ENCODE measurements around the gene GPX8. TPM values are rescaled to one million over a fixed set of nuclear protein-coding genes. Genes with fewer than 3 reads are reported as not detected.

Gene GPX8
- total and polyA plus RNA-seq, 10 of the 15 experiments (the other 5 are each of a cell fraction or from before 2014, with no cell fraction given), result 0.11 TPM; not detected in 9

DNA sequence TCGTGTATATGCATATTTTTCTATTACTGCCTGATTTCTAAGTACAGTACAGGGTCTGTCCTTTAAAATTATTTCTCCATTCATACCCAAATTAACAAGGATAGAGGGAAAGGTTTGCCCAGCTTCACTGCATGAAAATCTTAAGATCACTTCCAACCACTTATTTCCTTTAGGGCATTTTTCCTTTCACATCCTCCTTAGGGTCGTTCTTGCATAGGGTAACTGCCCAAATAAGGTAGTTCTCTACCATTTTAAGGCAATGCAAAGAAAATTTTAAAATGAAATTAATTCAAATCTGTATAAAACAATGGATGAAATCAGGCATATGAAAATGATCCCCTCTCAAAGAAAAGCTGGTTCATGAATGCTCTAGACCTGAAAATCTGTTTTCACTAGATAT lies 17.1 kb downstream of the GPX8 start:
- WGBS (ENCODE audit: insufficient coverage, insufficient replicate concordance, low lambda C conversion rate, missing lambda C conversion rate), result 0% methylated on average over 2 of the region's 2 CpGs
- Histone ChIP-seq H3K9ac (ENCODE audit: control insufficient read depth, insufficient read depth, low read length) (no peak overlapping the region), H3K4me3 (no peak overlapping the region), H3K9me3 (replicated peaks; ENCODE audit: control insufficient read depth, insufficient read depth, low read length) (no peaks in the 10 kb centered on the region; the same call in 2 of the 3 replicates), H3K36me3 (ENCODE audit: control insufficient read depth in 2 of 2, insufficient read depth in 2 of 2, low read length in 1 of 2) (no peaks in the 10 kb centered on the region), H3K79me2 (ENCODE audit: control insufficient read depth, insufficient read depth, low read length) (no peaks in the 10 kb centered on the region), H3K27ac (ENCODE audit: control insufficient read depth, insufficient read depth) (no peak overlapping the region), H3K27me3 (replicated peaks in 1 of 2; ENCODE audit: control insufficient read depth in 2 of 2, insufficient read depth in 2 of 2, low read length in 1 of 2) (peaks cover 3 to 21% of the 10 kb centered on the region in 2 experiments; a peak in 3 of 4 replicates), H4K20me1 (ENCODE audit: control insufficient read depth, insufficient read depth) (no peaks in the 10 kb centered on the region), H3K4me2 (ENCODE audit: control insufficient read depth, insufficient read depth) (no peak overlapping the region), H2AFZ (ENCODE audit: control insufficient read depth, low read depth, low read length) (no peak overlapping the region), H3K4me1 (ENCODE audit: control insufficient read depth, insufficient read depth, low read length) (peaks cover 9% of the 10 kb centered on the region)
- POLR2A ChIA-PET, result no interaction called here
- CTCF ChIA-PET, result interaction anchor here (0.7 to 1.3 kb wide), 2 partner anchors 31 to 232 kb away, joined by 3 read pairs; no protein-coding TSS in a partner anchor
- no peak for TF ChIP-seq CBX5 (IDR thresholded peaks at IDR 0.05; ENCODE audit: low read depth)
- no peak for TF ChIP-seq IKZF2 (IDR thresholded peaks at IDR 0.05)
- TF ChIP-seq, protein P1, sequence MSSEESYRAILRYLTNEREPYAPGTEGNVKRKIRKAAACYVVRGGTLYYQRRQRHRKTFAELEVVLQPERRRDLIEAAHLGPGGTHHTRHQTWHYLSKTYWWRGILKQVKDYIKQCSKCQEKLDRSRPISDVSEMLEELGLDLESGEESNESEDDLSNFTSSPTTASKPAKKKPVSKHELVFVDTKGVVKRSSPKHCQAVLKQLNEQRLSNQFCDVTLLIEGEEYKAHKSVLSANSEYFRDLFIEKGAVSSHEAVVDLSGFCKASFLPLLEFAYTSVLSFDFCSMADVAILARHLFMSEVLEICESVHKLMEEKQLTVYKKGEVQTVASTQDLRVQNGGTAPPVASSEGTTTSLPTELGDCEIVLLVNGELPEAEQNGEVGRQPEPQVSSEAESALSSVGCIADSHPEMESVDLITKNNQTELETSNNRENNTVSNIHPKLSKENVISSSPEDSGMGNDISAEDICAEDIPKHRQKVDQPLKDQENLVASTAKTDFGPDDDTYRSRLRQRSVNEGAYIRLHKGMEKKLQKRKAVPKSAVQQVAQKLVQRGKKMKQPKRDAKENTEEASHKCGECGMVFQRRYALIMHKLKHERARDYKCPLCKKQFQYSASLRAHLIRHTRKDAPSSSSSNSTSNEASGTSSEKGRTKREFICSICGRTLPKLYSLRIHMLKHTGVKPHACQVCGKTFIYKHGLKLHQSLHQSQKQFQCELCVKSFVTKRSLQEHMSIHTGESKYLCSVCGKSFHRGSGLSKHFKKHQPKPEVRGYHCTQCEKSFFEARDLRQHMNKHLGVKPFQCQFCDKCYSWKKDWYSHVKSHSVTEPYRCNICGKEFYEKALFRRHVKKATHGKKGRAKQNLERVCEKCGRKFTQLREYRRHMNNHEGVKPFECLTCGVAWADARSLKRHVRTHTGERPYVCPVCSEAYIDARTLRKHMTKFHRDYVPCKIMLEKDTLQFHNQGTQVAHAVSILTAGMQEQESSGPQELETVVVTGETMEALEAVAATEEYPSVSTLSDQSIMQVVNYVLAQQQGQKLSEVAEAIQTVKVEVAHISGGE (CRISPR knock-in tag; IDR thresholded peaks at IDR 0.05), result no peak
- RAD21 ChIA-PET (ENCODE audit: unreplicated experiment), result no interaction called here
- BruUV-seq (replicated peaks), result no TSS peak
- SMC1A ChIA-PET (ENCODE audit: uncharacterized antibody, unreplicated experiment), result no interaction called here
- ATAC-seq (no peak), DNase-seq (ENCODE audit: low read depth, low spot score) (no peak), FAIRE-seq (no peak)
- intact Hi-C loops (cut with micrococcal nuclease; ENCODE audit: unreplicated experiment) (loop anchor here (10.0 kb wide), 2 partner anchors 728 to 1088 kb away; no protein-coding TSS in a partner anchor), in situ Hi-C loops (cut with MboI) (loop anchor here (10.0 kb wide), 1 partner anchor 1018 kb away; no protein-coding TSS in a partner anchor)

DNA sequence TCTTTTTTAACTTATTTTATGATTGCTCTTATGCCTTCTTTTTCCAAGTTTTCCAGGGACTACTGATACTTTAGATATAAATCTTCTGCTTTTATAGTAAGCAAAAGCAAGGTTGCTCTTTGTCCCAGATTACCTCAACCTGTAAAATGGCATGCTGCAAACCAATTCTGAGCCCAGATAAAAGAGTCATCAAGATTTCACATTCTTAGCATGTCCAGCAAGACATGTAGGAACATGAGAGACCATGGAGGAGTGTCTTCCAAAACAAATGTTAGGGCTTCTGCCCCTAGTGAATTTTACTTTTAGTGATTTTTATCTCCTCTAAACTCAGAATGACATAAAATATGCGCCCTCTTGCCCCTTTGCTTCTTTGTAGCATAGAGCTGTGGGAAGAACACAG lies 20.0 kb downstream of the GPX8 start:
- H3K27me3 ChIP-seq (replicated peaks in 1 of 2; ENCODE audit: control insufficient read depth in 2 of 2, insufficient read depth in 2 of 2, low read length in 1 of 2), result peaks cover 0 to 11% of the 10 kb centered on the region in 2 experiments; a peak in 3 of 4 replicates
- CTCF ChIA-PET, result no interaction called here
- FAIRE-seq, result no peak
- TF ChIP-seq, protein P2, sequence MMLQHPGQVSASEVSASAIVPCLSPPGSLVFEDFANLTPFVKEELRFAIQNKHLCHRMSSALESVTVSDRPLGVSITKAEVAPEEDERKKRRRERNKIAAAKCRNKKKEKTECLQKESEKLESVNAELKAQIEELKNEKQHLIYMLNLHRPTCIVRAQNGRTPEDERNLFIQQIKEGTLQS (IDR thresholded peaks at IDR 0.05; ENCODE audit: borderline replicate concordance, extremely low read depth, low read depth, low read length), result no peak
- no peak for TF ChIP-seq BACH1 (IDR thresholded peaks at IDR 0.05; ENCODE audit: borderline replicate concordance)
- no peak for TF ChIP-seq EZH2 (IDR thresholded peaks at IDR 0.05; ENCODE audit: borderline replicate concordance, control insufficient read depth, low read depth, low read length)
- TF ChIP-seq PAX5 (IDR thresholded peaks at IDR 0.05; ENCODE audit: borderline replicate concordance, low read depth, low read length), result no peak
- TF ChIP-seq IKZF2 (IDR thresholded peaks at IDR 0.05), result no peak
- no peak for TF ChIP-seq JUNB (IDR thresholded peaks at IDR 0.05)
- TF ChIP-seq IKZF1 (conservative IDR thresholded peaks at IDR 0.05), result no peak
- TF ChIP-seq SPI1 (IDR thresholded peaks at IDR 0.05; ENCODE audit: borderline replicate concordance, insufficient read depth, low read depth, low read length), result no peak
- TF ChIP-seq EED (IDR thresholded peaks at IDR 0.05; ENCODE audit: low read depth), result no peak
- no peak for TF ChIP-seq ZNF207 (IDR thresholded peaks at IDR 0.05; ENCODE audit: borderline replicate concordance)
- no peak for TF ChIP-seq TCF7 (IDR thresholded peaks at IDR 0.05; ENCODE audit: borderline replicate concordance)
- no peak for TF ChIP-seq CHD4 (IDR thresholded peaks at IDR 0.05)
- TF ChIP-seq TCF12 (IDR thresholded peaks at IDR 0.05; ENCODE audit: low read depth, low read length), result no peak
- TF ChIP-seq SMARCA5 (IDR thresholded peaks at IDR 0.05), result no peak

More for the DNA sequence above, 20.0 kb downstream of the GPX8 start:
- WGBS (ENCODE audit: insufficient coverage, insufficient replicate concordance, low lambda C conversion rate, missing lambda C conversion rate), result 4% methylated on average over 1 of the region's 1 CpG
- no peak overlapping the region for H3K4me2 ChIP-seq (ENCODE audit: control insufficient read depth, insufficient read depth)
- ChIA-PET POLR2A (no interaction called here), SMC1A (ENCODE audit: uncharacterized antibody, unreplicated experiment) (no interaction called here), RAD21 (ENCODE audit: unreplicated experiment) (no interaction called here)
- H3K79me2 ChIP-seq (ENCODE audit: control insufficient read depth, insufficient read depth, low read length), result no peaks in the 10 kb centered on the region
- ATAC-seq (no peak), DNase-seq (ENCODE audit: low read depth, low spot score) (no peak)
- no peaks in the 10 kb centered on the region; the same call in 2 of the 3 replicates for H3K9me3 ChIP-seq (replicated peaks; ENCODE audit: control insufficient read depth, insufficient read depth, low read length)
- no peak overlapping the region for H2AFZ ChIP-seq (ENCODE audit: control insufficient read depth, low read depth, low read length)
- no peak overlapping the region for H3K27ac ChIP-seq (ENCODE audit: control insufficient read depth, insufficient read depth)
- peaks cover 3% of the 10 kb centered on the region; the same call in 1 of the 2 replicates for H3K4me1 ChIP-seq (ENCODE audit: control insufficient read depth, insufficient read depth, low read length)
- no peaks in the 10 kb centered on the region for H3K36me3 ChIP-seq (ENCODE audit: control insufficient read depth in 2 of 2, insufficient read depth in 2 of 2, low read length in 1 of 2)
- in situ Hi-C loops (cut with MboI) (no loop called here), intact Hi-C loops (cut with micrococcal nuclease; ENCODE audit: unreplicated experiment) (no loop called here)
- no TSS peak for BruUV-seq (replicated peaks)
- no peaks in the 10 kb centered on the region for H4K20me1 ChIP-seq (ENCODE audit: control insufficient read depth, insufficient read depth)
- no peak overlapping the region for H3K9ac ChIP-seq (ENCODE audit: control insufficient read depth, insufficient read depth, low read length)
- no peak overlapping the region for H3K4me3 ChIP-seq

All from GM12878 (cell line).